ENCODE data around the gene LIPM. TPM values are rescaled to one million over a fixed set of nuclear protein-coding genes. Genes with fewer than 3 reads are reported as not detected.

LIPM gene
- total and polyA plus RNA-seq, 2 of the 13 experiments (the other 11 are each of a cell fraction or from before 2014, with no cell fraction given): not detected

GRCh38 chr10:88850712-88851111 is 48.2 kb downstream of the LIPM start:
- H4K20me1 ChIP-seq (ENCODE audit: insufficient read depth, low read length): no peaks in the 10 kb centered on the region
- ChIA-PET CTCF (ENCODE audit: low intra/inter-chr PET ratio, low total read pairs) (no interaction called here), POLR2A (no interaction called here)
- in situ Hi-C loops (cut with HindIII; ENCODE audit: extremely low pct_ligation_motif_present, low pct_unique_long_range_greater_than_20kb) (no loop called here), intact Hi-C loops (cut with micrococcal nuclease; ENCODE audit: unreplicated experiment) (no loop called here)
- H3K9ac ChIP-seq (ENCODE audit: insufficient read depth, low read depth, low read length): no peak overlapping the region
- no peaks in the 10 kb centered on the region for H3K9me3 ChIP-seq (ENCODE audit: low read length)
- 0% methylated on average over 1 of the region's 1 CpG for WGBS (ENCODE audit: low lambda C conversion rate)
- no peak overlapping the region for H3K4me3 ChIP-seq (replicated peaks in 1 of 3; ENCODE audit: insufficient read depth in 1 of 3, low read depth in 2 of 3, low read length in 3 of 3)
- DNase-seq (ENCODE audit: low spot score): no peak
- no peak overlapping the region for H3K4me2 ChIP-seq (ENCODE audit: low read depth, low read length)
- no peaks in the 10 kb centered on the region for H3K4me1 ChIP-seq (ENCODE audit: insufficient read depth, low read length)
- no TSS peak for BruUV-seq (replicated peaks)
- TF ChIP-seq HNF4A (CRISPR knock-in tag; IDR thresholded peaks at IDR 0.05) (no peak), ATF7 (IDR thresholded peaks at IDR 0.05) (peak; percentile 56; the same call in 1 of the 2 replicates), ATF7 (CRISPR knock-in tag; IDR thresholded peaks at IDR 0.05) (no peak), FOXP1 (IDR thresholded peaks at IDR 0.05) (no peak), FOXP1 (CRISPR knock-in tag; IDR thresholded peaks at IDR 0.05) (no peak), NBN (conservative IDR thresholded peaks at IDR 0.05) (no peak), ARNTL (CRISPR knock-in tag; IDR thresholded peaks at IDR 0.05) (no peak), IRF1 (CRISPR knock-in tag; IDR thresholded peaks at IDR 0.05; ENCODE audit: low read depth) (no peak)
- H3K36me3 ChIP-seq (replicated peaks in 1 of 2; ENCODE audit: control insufficient read depth in 1 of 2, insufficient read depth in 2 of 2, low read length in 2 of 2): no peaks in the 10 kb centered on the region
- no peak for FAIRE-seq
- no peak overlapping the region for H2AFZ ChIP-seq (ENCODE audit: low read length)
- ATAC-seq: no peak
- no peaks in the 10 kb centered on the region for H3K79me2 ChIP-seq (ENCODE audit: insufficient read depth, low read length)
- no peak overlapping the region for H3K27ac ChIP-seq (ENCODE audit: extremely low read length, insufficient read depth, low read length)
- no peaks in the 10 kb centered on the region for H3K27me3 ChIP-seq (ENCODE audit: control insufficient read depth in 1 of 2, insufficient read depth in 2 of 2, low read length in 2 of 2)

GRCh38 chr10:88851706-88852105 is 49.2 kb downstream of the LIPM start, which contains the start of gene ANKRD22:
Gene ANKRD22 (minus strand): TSS chr10:88851844. CDS start chr10:88851607, 237 bp downstream.
- POLR2A ChIA-PET: no interaction called here
- TF ChIP-seq TCF7L2 (IDR thresholded peaks at IDR 0.05; ENCODE audit: low read depth, low read length) (no peak), NFAT5 (CRISPR knock-in tag; IDR thresholded peaks at IDR 0.05) (no peak), CEBPB (IDR thresholded peaks at IDR 0.05; ENCODE audit: borderline replicate concordance, low read depth, low read length) (0 out of 2 replicates have a peak, but pooled peaks have one; percentile 31), ZNF567 (CRISPR knock-in tag; IDR thresholded peaks at IDR 0.05; ENCODE audit: borderline replicate concordance) (no peak)
- Histone ChIP-seq H3K9ac (ENCODE audit: insufficient read depth, low read depth, low read length) (no peak within 1 kb of the TSS), H3K36me3 (replicated peaks in 1 of 2; ENCODE audit: control insufficient read depth in 1 of 2, insufficient read depth in 2 of 2, low read length in 2 of 2) (no peaks in the 10 kb centered on the region), H3K4me3 (replicated peaks in 1 of 3; ENCODE audit: insufficient read depth in 1 of 3, low read depth in 2 of 3, low read length in 3 of 3) (no peak within 1 kb of the TSS), H3K4me2 (ENCODE audit: low read depth, low read length) (no peak within 1 kb of the TSS), H3K79me2 (ENCODE audit: insufficient read depth, low read length) (no peaks in the 10 kb centered on the region), H2AFZ (ENCODE audit: low read length) (no peak within 1 kb of the TSS), H3K27ac (ENCODE audit: extremely low read length, insufficient read depth, low read length) (no peak within 1 kb of the TSS), H4K20me1 (ENCODE audit: insufficient read depth, low read length) (no peaks in the 10 kb centered on the region), H3K4me1 (ENCODE audit: insufficient read depth, low read length) (no peaks in the 10 kb centered on the region), H3K9me3 (ENCODE audit: low read length) (no peaks in the 10 kb centered on the region), H3K27me3 (ENCODE audit: control insufficient read depth in 1 of 2, insufficient read depth in 2 of 2, low read length in 2 of 2) (no peaks in the 10 kb centered on the region)
- WGBS (ENCODE audit: low lambda C conversion rate): 5% methylated on average over 5 of the region's 5 CpGs
- no TSS peak for BruUV-seq (replicated peaks)
- ATAC-seq (no peak), FAIRE-seq (no peak), DNase-seq (ENCODE audit: low spot score) (no peak)
- intact Hi-C loops (cut with micrococcal nuclease; ENCODE audit: unreplicated experiment): no loop called here
- CTCF ChIA-PET (ENCODE audit: low intra/inter-chr PET ratio, low total read pairs): no interaction called here
- in situ Hi-C loops (cut with HindIII; ENCODE audit: extremely low pct_ligation_motif_present, low pct_unique_long_range_greater_than_20kb): no loop called here
